OCI-LY7 (cell line): ENCODE results near the gene SUN5.

Source experiments
- CTCF ChIP-seq: fragments of 200-600 bp; sonication (generic); conservative IDR thresholded peaks from 2 replicates; pipeline ENCODE4 v1.5.1; 2014; ENCODE audit warnings: mild to moderate bottlenecking, antibody characterized with exemption, low read length, moderate library complexity, mixed read lengths
- EZH2phosphoT487 ChIP-seq: fragments of 200-600 bp; sonication (generic); IDR thresholded peaks from 2 replicates; pipeline ENCODE4 v1.6.1; 2018; ENCODE audit warnings: low read depth, borderline replicate concordance, mild to moderate bottlenecking, mixed run types, antibody characterized with exemption, low read length, moderate library complexity, mixed read lengths

GRCh38 chr20:33046412-33046811 lies 42.2 kb upstream of the SUN5 start:
- TF ChIP-seq CTCF (no peak), EZH2phosphoT487 (no peak)
